Astrocyte of the cerebellum (primary cell): ENCODE results near the gene CMTM1.
"Not testable (repeated sequence)": the region's sequence is repeated elsewhere in the genome, so short reads cannot be mapped to it uniquely, and the experiment has no call there.

Experiments
- DNase-seq: peaks from one replicate; pipeline ENCODE4 v3.0.0-alpha.2; 2011; ENCODE audit warnings: low read depth
- H3K4me3 ChIP-seq: 2 replicates; pipeline ENCODE4 v1.5.1; 2011; ENCODE audit warnings: mild to moderate bottlenecking, low read depth, low read length, moderate library complexity
- CTCF ChIP-seq: IDR thresholded peaks from 2 replicates; pipeline ENCODE4 v1.5.1; 2012; ENCODE audit warnings: low read length, low read depth, moderate library complexity, mild to moderate bottlenecking; ENCODE audit errors: missing control alignments
- in situ Hi-C: cut with HindIII; loops from 2 replicates; pipeline ENCODE4 v1.10.0; 2017; ENCODE audit warnings: low sequenced_read_pairs

The CMTM1 gene

GRCh38 chr16:66562409-66562808 lies 3.8 kb upstream of the CMTM1 start:
- in situ Hi-C loops = no loop called here
- H3K4me3 ChIP-seq = no peak overlapping the region
- no peak for DNase-seq
- no peak for TF ChIP-seq CTCF

- H3K4me3 ChIP-seq = no peak overlapping the region
- no peak for DNase-seq
- TF ChIP-seq CTCF = no peak
- in situ Hi-C loops = no loop called here
Measured at GRCh38 chr16:66562986-66563385, 3.3 kb upstream of the CMTM1 start.

GRCh38 chr16:66563574-66564334 lies 2.5 kb upstream of the CMTM1 start:
- in situ Hi-C loops = no loop called here
- no peak for TF ChIP-seq CTCF
- no peak for DNase-seq
- H3K4me3 ChIP-seq = no peak overlapping the region

- in situ Hi-C loops, DNase-seq, H3K4me3 ChIP-seq: not testable (repeated sequence)
Measured at GRCh38 chr16:66567270-66567669, 1.0 kb downstream of the CMTM1 start.

GRCh38 chr16:66568355-66568754 lies 2.1 kb downstream of the CMTM1 start:
- in situ Hi-C loops = no loop called here
- DNase-seq = no peak
- TF ChIP-seq CTCF = no peak
- no peak overlapping the region for H3K4me3 ChIP-seq

GRCh38 chr16:66569131-66569530 lies 2.9 kb downstream of the CMTM1 start:
- DNase-seq = no peak
- no peak for TF ChIP-seq CTCF
- in situ Hi-C loops = no loop called here
- H3K4me3 ChIP-seq = no peak overlapping the region

GRCh38 chr16:66569827-66570405 lies 3.7 kb downstream of the CMTM1 start:
- DNase-seq = no peak
- in situ Hi-C loops = no loop called here
- H3K4me3 ChIP-seq = no peak overlapping the region
- no peak for TF ChIP-seq CTCF
